GM18505 (cell line): Measurements from ENCODE around the gene ZNF407.

Source experiments
- ATAC-seq: cut with Tn5 transposase; IDR thresholded peaks from one replicate; pipeline ENCODE4 v1.9.1; 2021; ENCODE audit not compliant: unreplicated experiment
- POLR2A ChIP-seq: IDR thresholded peaks from 4 replicates; pipeline ENCODE4 v1.6.1; 2011; ENCODE audit warnings: borderline replicate concordance; ENCODE audit not compliant: insufficient read depth, insufficient read length; ENCODE audit errors: extremely low read depth

ZNF407 gene

DNA sequence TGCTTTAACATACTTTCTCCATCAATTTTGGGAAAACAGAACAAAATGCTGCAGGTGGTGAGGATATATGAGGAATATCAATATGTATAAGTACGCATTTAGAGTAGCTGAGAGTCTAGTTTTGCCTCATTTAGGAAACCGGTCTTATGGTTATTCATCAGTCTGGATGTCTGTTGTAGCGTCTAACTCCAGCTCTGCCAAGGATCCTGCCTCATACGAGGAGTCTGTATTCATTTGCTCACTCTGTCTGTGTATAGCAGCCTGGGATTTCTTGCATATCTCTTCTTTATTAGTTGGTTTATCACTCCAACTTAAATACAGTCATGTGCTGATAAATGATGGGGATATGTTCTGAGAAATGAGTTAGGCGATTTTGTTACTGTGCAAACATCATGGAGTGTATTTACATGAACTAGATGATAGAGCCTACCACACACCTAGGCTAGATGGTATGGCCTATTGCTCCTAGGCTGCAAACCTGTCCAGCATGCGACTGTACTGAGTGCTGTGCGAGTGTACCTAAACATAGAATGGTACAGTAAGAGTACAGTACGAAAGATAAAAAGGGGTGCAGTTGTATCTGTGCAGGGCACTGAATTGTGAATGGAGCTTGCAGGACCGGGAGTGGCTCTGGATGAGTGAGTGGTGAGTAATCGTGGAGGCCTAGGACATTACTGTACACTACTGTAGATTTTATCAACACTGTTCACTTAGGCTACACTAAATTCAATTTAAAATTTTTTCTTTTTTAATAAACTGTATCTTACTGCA is 148.1 kb downstream of the ZNF407 start:
- no peak for TF ChIP-seq POLR2A
- no peak for ATAC-seq

DNA sequence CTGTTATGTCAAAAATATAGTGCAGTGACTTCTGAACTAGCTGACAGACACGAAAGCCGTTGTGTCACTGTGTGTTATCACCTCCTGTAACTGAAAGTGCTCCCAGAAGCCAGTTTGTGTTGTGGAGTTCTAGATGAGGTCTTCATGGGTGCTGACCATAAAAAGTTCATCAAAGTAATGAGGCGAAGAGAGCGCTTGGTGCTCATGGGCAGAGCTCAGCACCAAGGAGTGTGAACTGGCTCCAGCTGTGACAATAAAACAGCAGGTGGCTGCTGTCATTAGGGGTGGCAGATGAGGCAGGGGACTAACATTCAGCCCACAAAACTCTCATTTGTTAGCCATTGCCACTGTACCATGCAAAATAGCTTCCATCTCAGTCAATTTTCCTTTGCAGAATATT is 151.1 kb downstream of the ZNF407 start:
- no peak for ATAC-seq

GRCh38 chr18:74758995-74759394 is 161.3 kb downstream of the ZNF407 start:
- ATAC-seq: no peak
- TF ChIP-seq POLR2A: no peak

More for the DNA sequence above, 151.1 kb downstream of the ZNF407 start:
- TF ChIP-seq POLR2A: no peak

DNA sequence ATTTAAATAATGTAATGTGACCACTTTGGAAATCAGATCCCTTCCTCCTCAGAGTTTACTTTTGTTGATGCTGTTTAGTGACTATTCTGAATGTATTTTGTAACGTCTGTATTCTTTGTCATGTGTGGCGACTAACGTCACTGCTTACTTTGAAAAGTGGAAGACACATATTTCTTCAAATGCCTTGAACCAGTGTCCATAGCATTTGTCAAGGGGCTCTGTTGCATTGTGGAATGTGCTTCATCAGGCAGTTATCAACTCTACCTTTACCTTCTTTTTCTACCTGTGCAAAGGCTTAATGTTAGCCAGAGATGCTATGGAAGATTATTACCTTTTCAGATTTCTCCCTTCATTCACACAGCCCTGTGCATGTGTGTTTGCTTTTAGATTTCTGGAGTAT is 162.4 kb downstream of the ZNF407 start:
- TF ChIP-seq POLR2A: no peak
- ATAC-seq: no peak

- TF ChIP-seq POLR2A: no peak
- ATAC-seq: no peak
Measured at GRCh38 chr18:74760436-74760835, 162.8 kb downstream of the ZNF407 start.

GRCh38 chr18:74766251-74766650 is 168.6 kb downstream of the ZNF407 start:
- no peak for ATAC-seq
- no peak for TF ChIP-seq POLR2A

DNA sequence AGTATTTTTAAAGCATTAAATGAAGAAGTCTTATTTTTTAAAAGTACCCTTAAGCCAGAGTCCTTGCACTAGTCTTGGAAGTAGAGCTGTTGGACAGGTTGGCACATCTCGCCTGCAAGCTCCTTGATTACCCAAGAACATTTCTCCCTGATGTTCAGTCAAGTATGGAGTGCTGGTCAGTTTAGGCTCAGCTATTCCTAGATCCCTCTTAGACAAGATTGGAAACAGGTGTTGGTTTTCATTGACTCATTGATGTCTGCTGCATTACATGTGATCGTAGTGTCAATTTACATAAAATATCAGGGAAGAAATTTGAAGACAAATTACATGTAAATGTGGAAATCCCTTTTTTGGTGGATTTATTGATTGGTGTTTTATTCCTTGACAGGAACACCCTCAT is 170.4 kb downstream of the ZNF407 start:
- no peak for ATAC-seq
- no peak for TF ChIP-seq POLR2A

- peak; percentile 87 for ATAC-seq
- no peak for TF ChIP-seq POLR2A
Measured at GRCh38 chr18:74773171-74773624, 175.5 kb downstream of the ZNF407 start.

DNA sequence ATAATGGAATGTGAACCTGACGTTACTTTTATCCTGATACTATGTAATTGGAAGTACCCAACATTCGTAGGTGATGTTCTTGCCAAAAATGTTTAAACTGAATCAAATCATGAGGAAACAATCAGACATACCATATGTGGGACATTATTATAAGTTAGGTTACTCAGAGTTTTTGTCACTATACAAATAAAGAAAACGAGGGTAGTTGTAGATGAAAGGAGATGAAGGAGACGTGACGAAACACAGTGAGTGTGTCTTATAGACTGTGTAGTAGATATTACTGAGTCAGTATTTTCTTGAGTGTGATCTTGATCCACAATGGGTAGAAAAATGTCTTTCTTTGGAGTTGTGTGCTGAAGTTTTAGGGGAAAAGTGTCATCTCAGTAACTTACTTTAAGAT is 176.8 kb downstream of the ZNF407 start:
- ATAC-seq: no peak
- no peak for TF ChIP-seq POLR2A

DNA sequence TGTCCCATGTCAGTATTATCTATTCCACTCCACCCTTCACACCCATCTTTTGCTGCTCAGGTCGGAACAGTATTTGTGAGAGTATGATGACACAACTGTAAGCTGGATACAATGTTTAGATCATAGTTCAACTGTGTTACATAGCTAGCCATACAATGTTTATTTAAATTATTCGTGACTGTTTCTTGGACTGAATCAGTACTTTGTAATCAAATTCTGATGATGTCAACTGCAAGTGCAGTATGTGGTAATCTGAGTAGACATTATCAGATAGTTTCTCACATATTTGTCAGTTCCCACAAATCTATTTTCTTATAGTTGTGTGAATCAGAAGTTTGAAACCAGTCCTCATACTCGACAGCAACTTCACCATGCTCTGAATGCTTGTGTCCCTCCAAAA is 177.6 kb downstream of the ZNF407 start:
- no peak for TF ChIP-seq POLR2A
- no peak for ATAC-seq

GRCh38 chr18:74778191-74778847 is 180.6 kb downstream of the ZNF407 start:
- no peak for TF ChIP-seq POLR2A

DNA sequence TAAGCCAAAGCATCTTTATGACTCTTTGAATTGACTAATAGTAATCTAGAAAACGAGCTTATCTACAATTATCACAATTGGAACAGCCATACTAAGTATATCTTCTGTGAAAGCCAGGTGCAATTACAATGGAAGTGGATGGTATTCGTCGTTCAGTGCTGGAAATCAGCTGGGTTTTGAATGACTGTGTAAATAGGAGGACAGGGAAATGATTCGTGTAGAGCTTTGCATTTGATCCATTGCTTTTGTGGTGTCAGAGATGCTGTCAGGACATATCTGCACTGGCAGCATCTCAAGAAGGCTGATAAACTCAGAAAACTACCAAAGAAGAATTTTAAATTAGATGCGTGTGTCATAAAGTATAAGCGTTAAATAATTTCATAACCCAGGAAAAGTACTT is 187.1 kb downstream of the ZNF407 start:
- no peak for TF ChIP-seq POLR2A
- no peak for ATAC-seq

More at GRCh38 chr18:74778191-74778847, 180.6 kb downstream of the ZNF407 start:
- no peak for ATAC-seq

GRCh38 chr18:74785632-74786031 is 188.0 kb downstream of the ZNF407 start:
- no peak for TF ChIP-seq POLR2A
- no peak for ATAC-seq

- TF ChIP-seq POLR2A: no peak
- ATAC-seq: no peak
Measured at GRCh38 chr18:74788657-74789056, 191.0 kb downstream of the ZNF407 start.

DNA sequence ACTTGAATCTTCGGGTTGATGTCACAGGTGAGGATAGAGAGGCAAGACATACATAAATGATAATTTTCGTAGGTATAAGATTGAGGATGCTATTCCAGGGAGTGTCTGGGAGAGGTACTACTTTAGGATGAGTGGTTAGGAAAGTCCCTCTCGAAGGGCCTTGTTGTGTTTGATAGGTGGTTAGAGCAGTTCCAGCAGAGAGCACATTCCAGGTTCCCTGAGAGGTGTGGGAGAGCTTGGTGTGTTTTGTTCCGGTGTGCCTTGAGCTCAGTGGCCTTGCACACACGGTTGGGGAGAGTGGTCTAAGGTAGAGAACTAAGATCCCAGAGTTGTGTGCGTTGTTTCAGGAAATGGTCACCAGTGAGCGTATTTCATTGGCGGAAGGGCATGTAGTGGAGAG is 191.4 kb downstream of the ZNF407 start:
- TF ChIP-seq POLR2A: no peak
- ATAC-seq: no peak

GRCh38 chr18:74790451-74790850 is 192.8 kb downstream of the ZNF407 start:
- no peak for TF ChIP-seq POLR2A
- ATAC-seq: no peak
